ENCODE data around the gene COG3. TPM values are rescaled to one million over a fixed set of nuclear protein-coding genes. Genes with fewer than 3 reads are reported as not detected.
"Not testable (repeated sequence)": the region's sequence is repeated elsewhere in the genome, so short reads cannot be mapped to it uniquely, and the experiment has no call there.

COG3 gene
- total RNA-seq, 1 experiment from 2014 or later, result 20.3 TPM

DNA sequence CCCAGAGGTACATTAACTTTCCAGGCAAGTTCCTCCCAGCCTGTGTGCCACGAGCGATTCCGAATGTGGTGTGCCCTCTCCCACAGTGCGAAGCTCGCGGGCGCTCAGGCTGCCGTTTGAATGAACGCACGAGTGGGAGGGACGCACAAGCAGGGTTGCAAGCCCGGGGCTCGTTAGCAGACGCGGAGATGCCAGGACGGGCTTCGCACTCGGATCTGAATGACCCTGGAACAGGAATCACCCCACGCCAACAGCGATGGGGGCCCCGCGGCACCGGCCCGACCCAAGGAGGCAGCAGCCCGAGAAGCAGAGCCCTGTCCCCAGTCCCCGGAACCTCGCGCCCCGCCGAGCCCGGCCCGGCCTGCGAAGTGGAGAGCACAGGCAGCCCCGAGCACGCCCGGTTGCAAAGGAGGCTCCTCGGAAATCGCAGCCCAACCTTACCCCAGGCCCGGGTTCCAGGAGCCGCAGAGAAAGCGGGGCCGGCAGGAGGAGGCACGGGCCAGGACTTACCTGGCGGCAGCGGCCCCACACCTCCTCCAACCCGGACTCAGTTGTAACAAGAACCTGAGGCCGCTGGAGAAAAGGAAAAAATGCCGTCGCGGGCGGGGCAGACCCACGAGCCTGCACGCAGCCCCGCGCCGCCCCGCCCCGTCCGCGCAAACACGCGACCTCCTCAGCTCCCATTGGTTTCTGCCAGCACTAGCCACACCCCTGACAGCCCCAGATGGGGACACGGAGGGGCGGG, 46.8 kb upstream of the COG3 start, which contains the start of gene SLC25A30:
Gene SLC25A30, minus strand, starts transcription at position 584 of the 745 bp plus-strand sequence. CDS start 6,948 bp downstream, outside the sequence.
- Histone ChIP-seq H3K27ac (ENCODE audit: low read depth, low read length, poor library complexity, severe bottlenecking) (peak within 1 kb of the TSS; percentile 81), H3K36me3 (ENCODE audit: insufficient read depth, low read length, poor library complexity, severe bottlenecking) (no peaks in the 10 kb centered on the region), H3K27me3 (replicated peaks; ENCODE audit: insufficient read depth, low read depth, low read length, poor library complexity) (no peaks in the 10 kb centered on the region), H3K4me1 (ENCODE audit: insufficient read depth, low read length, poor library complexity, severe bottlenecking) (peaks cover 11% of the 10 kb centered on the region), H3K4me3 (ENCODE audit: low read depth, low read length, poor library complexity, severe bottlenecking) (peak within 1 kb of the TSS; percentile 93), H3K9me3 (ENCODE audit: low read depth, low read length, poor library complexity, severe bottlenecking) (no peaks in the 10 kb centered on the region)
- POLR2A ChIA-PET (ENCODE audit: low non-redundant PET), result interaction anchor here (0.6 kb wide), 2 partner anchors 11 to 1118 kb away, joined by 7 read pairs; no protein-coding TSS in a partner anchor
- no TSS peak for BruUV-seq (replicated peaks)
- CTCF ChIA-PET, result interaction anchor here (0.6 to 0.8 kb wide), 2 partner anchors 43 to 904 kb away, joined by 3 to 4 read pairs; no protein-coding TSS in a partner anchor
- peak; percentile 98 for DNase-seq (ENCODE audit: low spot score)
- intact Hi-C loops (cut with micrococcal nuclease; ENCODE audit: unreplicated experiment), result loop anchor here (2.0 kb wide), 1 partner anchor 47 kb away; the partner anchor contains the start of gene COG3
- TF ChIP-seq, protein P1, sequence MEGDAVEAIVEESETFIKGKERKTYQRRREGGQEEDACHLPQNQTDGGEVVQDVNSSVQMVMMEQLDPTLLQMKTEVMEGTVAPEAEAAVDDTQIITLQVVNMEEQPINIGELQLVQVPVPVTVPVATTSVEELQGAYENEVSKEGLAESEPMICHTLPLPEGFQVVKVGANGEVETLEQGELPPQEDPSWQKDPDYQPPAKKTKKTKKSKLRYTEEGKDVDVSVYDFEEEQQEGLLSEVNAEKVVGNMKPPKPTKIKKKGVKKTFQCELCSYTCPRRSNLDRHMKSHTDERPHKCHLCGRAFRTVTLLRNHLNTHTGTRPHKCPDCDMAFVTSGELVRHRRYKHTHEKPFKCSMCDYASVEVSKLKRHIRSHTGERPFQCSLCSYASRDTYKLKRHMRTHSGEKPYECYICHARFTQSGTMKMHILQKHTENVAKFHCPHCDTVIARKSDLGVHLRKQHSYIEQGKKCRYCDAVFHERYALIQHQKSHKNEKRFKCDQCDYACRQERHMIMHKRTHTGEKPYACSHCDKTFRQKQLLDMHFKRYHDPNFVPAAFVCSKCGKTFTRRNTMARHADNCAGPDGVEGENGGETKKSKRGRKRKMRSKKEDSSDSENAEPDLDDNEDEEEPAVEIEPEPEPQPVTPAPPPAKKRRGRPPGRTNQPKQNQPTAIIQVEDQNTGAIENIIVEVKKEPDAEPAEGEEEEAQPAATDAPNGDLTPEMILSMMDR (conservative IDR thresholded peaks at IDR 0.05; ENCODE audit: low read depth, low read length), result no peak
- no peak for TF ChIP-seq EZH2 (IDR thresholded peaks at IDR 0.05; ENCODE audit: borderline replicate concordance, low read depth, low read length, poor library complexity, severe bottlenecking)

DNA sequence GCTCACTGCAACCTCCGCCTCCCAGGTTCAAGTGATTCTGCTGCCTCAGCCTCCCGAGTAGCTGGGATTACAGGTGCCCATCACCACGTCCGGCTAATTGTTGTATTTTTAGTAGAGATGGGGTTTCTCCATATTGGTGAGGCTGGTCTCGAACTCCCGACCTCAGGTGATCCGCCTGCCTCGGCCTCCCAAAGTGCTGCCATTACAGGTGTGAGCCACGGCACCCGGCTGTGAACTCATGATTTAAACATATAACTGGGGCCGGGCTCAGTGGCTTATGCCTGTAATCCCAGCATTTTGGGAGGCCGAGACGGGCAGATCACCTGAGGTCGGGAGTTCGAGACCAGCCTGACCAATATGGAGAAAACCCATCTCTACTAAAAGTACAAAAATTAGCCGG, 45.4 kb upstream of the COG3 start:
- H3K27me3 ChIP-seq (replicated peaks; ENCODE audit: insufficient read depth, low read depth, low read length, poor library complexity), result not testable (repeated sequence)
- intact Hi-C loops (cut with micrococcal nuclease; ENCODE audit: unreplicated experiment), result loop anchor here (2.0 kb wide), 1 partner anchor 45 kb away; the partner anchor contains the start of gene COG3

GRCh38 chr13:45419945-45420344, 44.8 kb upstream of the COG3 start:
- intact Hi-C loops (cut with micrococcal nuclease; ENCODE audit: unreplicated experiment), result loop anchor here (2.0 kb wide), 1 partner anchor 45 kb away; the partner anchor contains the start of gene COG3
- no peaks in the 10 kb centered on the region for H3K9me3 ChIP-seq (ENCODE audit: low read depth, low read length, poor library complexity, severe bottlenecking)
- H3K36me3 ChIP-seq (ENCODE audit: insufficient read depth, low read length, poor library complexity, severe bottlenecking), result no peaks in the 10 kb centered on the region
- TF ChIP-seq, protein P1 (conservative IDR thresholded peaks at IDR 0.05; ENCODE audit: low read depth, low read length), result no peak
- no peak for TF ChIP-seq EZH2 (IDR thresholded peaks at IDR 0.05; ENCODE audit: borderline replicate concordance, low read depth, low read length, poor library complexity, severe bottlenecking)
- H3K4me3 ChIP-seq (ENCODE audit: low read depth, low read length, poor library complexity, severe bottlenecking), result no peak overlapping the region
- H3K27me3 ChIP-seq (replicated peaks; ENCODE audit: insufficient read depth, low read depth, low read length, poor library complexity), result no peaks in the 10 kb centered on the region
- no peak overlapping the region for H3K27ac ChIP-seq (ENCODE audit: low read depth, low read length, poor library complexity, severe bottlenecking)
- no peak for DNase-seq (ENCODE audit: low spot score)
- POLR2A ChIA-PET (ENCODE audit: low non-redundant PET), result interaction anchor here (0.9 kb wide), 1 partner anchor 134 kb away, joined by 14 read pairs; no protein-coding TSS in a partner anchor
- H3K4me1 ChIP-seq (ENCODE audit: insufficient read depth, low read length, poor library complexity, severe bottlenecking), result peaks cover 6% of the 10 kb centered on the region
- no TSS peak for BruUV-seq (replicated peaks)
- CTCF ChIA-PET, result no interaction called here

More for the DNA sequence above, 45.4 kb upstream of the COG3 start:
- H3K27ac ChIP-seq (ENCODE audit: low read depth, low read length, poor library complexity, severe bottlenecking); H3K9me3 ChIP-seq (ENCODE audit: low read depth, low read length, poor library complexity, severe bottlenecking); H3K4me1 ChIP-seq (ENCODE audit: insufficient read depth, low read length, poor library complexity, severe bottlenecking); DNase-seq (ENCODE audit: low spot score); CTCF ChIA-PET; H3K4me3 ChIP-seq (ENCODE audit: low read depth, low read length, poor library complexity, severe bottlenecking); BruUV-seq (replicated peaks); H3K36me3 ChIP-seq (ENCODE audit: insufficient read depth, low read length, poor library complexity, severe bottlenecking): not testable (repeated sequence)
- POLR2A ChIA-PET (ENCODE audit: low non-redundant PET), result interaction anchor here (0.9 kb wide), 1 partner anchor 135 kb away, joined by 14 read pairs; no protein-coding TSS in a partner anchor
